Left forelimb (tissue), 1 donor: ENCODE results near the gene CNGA1.
A peak's percentile ranks its signal among the peaks of the same experiment; 100 is the strongest.

Experiments used
- DNase-seq: peaks from one replicate; pipeline ENCODE4 v3.0.0-alpha.2; 2018; ENCODE audit warnings: low spot score

Gene CNGA1

DNA sequence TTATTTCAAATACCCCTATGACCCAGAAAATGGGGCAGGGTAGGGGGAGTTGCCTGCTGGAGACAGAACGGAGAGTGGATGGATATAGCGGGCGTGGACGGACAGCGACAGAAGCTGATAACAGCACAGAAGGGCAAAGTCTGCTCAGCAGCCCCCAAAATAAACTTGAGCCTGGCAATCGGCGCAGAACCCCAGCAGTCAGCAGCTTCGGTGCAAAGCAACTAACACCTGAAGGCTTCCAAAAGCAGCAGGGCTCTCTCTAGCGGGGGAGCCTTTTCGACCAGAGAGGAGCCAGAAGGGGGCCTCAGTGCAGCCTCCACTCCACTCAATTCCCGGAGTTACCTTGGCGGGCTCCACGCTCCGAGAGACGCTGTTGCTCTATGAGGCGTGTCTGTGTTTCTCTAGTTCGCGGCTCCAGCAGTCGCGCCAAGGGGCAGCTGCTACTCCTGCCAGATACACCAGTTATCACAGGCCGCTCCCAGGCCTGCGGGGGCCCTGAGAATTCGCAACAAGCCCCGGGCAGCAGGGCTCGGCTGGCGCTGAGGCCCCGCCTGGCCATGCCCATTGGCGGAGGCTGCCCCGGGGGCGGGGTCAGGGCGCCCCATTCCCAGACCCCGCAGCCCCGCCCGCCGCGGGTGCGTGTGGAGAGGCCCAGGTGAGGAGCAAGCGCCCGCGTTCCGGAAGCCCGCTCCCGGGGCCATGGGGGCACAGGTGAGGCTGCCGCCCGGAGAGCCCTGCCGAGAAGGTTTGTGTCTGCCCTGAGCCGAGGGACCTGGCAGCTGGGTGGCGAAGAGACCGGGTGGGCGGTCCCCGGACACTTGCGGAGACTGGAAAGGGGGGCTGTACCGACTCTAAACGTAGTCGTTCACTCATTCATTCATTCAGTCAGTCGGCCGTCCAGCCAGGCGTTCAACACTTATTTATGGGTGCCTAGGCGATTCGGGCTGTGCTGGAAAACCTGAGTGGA, at the start of gene CNGA1, which contains the start of gene NIPAL1:
TSS of gene CNGA1 (minus strand) at position 541 of the 967 bp plus-strand sequence. CDS start 63,992 bp downstream, outside the sequence.
TSS of gene NIPAL1 (plus strand) at position 632 of the 967 bp plus-strand sequence. CDS start at position 700, 68 bp downstream.
- peak; percentile 76 for DNase-seq

GRCh38 chr4:48065587-48066052, 49.1 kb upstream of the CNGA1 start:
- no peak for DNase-seq

GRCh38 chr4:48064349-48064748, 47.9 kb upstream of the CNGA1 start:
- no peak for DNase-seq

DNA sequence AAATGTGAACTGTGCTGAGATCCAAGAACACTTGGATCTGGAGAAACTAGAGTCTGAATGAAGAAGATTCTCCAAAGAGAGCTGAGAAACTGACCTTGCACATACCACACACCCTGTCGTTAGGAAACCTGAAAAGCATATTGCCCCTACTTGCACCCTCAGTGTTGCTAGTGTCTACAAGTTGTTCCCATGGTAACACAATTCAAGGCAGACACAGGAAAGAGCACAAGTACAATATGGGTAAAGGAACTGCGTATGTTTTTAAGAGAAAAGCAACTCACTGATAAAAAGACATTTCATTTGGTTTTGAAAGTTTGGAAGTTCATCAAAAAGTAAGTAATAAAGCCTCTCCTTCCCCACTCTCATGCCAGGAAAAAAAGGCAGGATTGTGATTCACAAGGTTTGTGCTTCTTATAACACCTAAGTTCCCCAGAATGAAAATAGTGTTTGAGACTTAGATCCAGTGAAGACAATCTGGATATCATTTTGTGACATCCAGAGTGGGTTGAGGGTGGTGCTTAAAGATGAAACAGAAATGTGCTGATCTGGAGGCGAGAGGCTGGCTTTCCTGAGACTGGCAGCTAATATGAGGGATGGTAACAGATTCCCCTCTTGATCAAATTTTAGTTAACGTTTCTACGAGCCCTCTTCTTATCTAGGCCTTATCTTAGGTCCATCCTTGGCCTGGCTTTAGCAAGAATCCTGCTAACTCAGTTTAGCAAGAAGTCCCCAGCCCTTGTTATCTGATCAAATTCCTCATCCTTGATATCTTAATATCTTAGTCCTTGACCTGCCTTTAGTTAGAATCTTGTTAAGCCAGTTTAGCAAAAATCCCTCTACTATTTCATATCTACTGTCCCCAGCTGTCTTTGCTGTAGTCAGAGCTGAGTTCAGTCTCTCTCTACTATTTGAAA, 42.4 kb upstream of the CNGA1 start:
- DNase-seq, result no peak

GRCh38 chr4:48051078-48051477, 34.6 kb upstream of the CNGA1 start:
- no peak for DNase-seq

DNA sequence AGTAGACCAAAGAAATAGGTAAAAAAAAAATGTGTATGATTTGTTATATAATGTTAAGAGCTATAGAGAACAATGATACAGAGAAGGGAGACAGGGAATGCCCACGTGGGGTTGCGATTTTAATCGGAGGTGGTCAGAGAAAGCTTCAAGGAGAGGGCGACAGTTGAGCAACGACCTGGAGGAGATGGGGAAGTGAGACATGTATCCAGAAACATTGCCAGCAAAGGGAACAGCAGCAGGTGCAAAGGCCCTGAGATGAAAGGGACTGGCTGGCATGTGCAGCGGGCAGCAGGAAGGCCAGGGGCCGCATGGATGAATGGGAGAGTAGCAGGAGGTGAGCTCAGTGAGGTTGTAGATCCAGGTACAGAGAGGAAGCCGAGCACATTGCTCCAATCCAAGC, 33.0 kb upstream of the CNGA1 start:
- no peak for DNase-seq

DNA sequence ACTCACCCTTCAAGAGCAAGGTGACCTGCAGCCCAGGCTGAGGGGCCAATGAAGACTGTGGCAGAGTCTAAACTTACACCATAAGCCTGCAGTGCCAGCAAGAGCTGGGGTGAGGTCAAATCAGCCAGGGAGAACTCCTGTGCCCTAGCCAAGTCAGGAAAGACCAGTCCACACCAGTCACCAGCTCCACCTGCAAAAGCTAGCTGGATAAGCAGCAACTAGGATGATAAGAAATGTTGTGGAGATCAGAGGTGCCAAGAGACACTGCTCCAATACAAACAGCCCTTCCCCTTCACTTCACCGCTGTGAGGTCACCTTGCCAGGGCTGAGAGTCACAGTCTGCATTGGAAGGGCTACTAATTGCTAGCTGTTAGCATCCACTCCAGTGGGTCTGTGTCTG, 31.4 kb upstream of the CNGA1 start:
- DNase-seq, result no peak

GRCh38 chr4:48047421-48047844, 31.0 kb upstream of the CNGA1 start:
- no peak for DNase-seq

DNA sequence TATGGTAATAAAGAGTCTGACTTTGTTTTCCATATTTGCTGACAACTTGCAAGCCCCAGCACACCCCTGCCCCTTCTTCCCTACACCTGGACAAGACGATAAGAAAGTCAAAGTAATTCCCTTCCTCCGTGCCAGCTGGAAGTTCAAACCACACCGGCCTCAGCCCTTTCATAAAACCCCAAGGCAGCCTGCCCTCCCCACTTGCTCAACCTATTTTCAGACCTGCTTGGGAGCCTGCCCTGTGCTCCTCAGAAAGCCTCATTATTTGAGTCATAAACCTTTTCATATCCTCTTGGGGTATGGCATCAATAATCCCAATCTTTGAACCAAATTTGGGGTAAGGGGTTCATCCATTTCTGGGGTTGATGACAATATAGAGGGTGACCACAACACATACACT, 29.6 kb upstream of the CNGA1 start:
- DNase-seq, result no peak

GRCh38 chr4:48044298-48044697, 27.8 kb upstream of the CNGA1 start:
- no peak for DNase-seq

DNA sequence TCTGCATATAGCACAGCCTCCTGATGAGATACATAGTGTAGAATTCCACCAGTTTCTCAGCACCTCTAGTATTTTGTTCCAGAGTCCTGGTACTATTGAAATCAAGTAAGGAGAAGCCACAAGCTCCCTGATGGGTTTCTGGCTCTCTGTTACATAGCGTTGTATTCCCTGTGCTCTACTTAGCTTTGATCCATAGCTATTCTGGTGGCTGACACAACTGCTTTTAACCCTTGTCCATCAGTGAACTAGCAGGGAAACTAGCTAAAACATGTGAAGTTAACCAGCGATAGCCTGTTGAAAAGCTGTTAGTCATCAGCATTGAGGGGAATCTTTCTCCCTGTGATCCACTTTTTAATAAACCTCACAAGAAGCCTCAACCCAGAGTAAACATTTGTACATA, 27.0 kb upstream of the CNGA1 start:
- no peak for DNase-seq

DNA sequence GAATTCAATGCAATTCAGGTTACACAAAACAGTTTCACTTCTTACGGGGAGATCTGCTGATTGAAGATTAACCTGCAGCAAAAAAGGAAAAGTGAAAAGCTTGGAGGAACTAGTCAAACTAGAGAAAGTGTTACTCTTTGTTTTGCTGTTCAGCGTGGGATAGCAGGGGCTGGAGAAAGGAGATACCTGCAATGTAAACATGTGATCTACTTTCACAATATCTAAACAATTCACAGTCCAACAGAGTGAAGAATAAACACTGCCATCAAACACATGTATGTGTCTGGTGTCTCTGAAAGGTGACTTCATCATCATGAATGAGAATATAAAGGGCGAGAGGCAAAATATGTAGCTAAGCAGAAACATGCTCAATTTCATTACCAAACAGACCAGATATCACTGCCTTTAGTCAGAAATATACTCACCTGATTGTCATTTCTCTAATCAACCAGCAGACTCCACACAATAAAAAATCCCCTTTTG, 26.5 kb upstream of the CNGA1 start:
- no peak for DNase-seq

DNA sequence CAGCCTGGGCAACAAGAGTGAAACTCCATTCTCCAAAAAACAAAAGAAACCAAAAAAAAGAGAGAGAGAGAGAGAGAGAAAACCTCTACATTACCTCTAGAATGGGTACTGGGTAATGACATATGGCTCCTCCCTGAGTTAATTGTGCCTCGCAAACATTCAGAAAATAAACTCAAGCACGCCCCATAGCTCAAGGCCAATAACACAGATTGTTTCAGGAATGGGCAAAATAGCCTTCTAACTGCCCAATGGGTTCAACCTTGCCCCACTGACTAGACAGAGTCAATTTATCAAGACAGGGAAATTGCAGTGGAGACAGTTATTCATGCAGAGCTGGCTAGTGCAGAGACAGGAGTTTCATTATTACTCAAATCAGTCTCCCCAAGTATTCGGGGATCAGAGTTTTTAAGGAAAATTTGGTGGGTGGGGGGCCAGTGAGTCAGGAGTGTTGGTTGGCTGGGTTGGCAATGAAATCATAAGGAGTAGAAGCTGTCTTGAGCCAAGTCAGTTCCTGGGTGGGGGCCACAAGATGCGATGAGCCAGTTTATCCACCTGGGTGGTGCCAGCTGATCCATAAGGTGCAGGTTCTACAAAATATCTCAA, 25.2 kb upstream of the CNGA1 start:
- DNase-seq, result no peak

- DNase-seq, result no peak
These were observed 23.1 kb upstream of the CNGA1 start for GRCh38 chr4:48039561-48039960.

- DNase-seq, result no peak
These were observed 22.2 kb upstream of the CNGA1 start for GRCh38 chr4:48038666-48039065.

DNA sequence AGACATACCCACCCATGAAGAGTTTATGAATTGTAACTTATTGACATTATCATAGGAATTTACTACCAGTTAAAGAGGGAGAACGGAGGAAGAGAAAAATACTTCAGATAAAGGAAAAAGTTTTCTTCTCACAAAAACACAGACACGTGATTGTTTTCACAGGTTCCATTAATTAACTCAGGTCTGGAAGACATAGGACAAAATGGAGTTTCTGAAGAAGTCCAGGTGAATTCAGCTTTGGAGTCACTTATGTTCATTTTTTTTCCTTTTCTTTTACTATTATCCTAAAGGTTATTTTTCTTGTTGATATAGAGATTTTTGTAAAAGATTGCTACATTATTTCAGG, 20.6 kb upstream of the CNGA1 start:
- no peak for DNase-seq

DNA sequence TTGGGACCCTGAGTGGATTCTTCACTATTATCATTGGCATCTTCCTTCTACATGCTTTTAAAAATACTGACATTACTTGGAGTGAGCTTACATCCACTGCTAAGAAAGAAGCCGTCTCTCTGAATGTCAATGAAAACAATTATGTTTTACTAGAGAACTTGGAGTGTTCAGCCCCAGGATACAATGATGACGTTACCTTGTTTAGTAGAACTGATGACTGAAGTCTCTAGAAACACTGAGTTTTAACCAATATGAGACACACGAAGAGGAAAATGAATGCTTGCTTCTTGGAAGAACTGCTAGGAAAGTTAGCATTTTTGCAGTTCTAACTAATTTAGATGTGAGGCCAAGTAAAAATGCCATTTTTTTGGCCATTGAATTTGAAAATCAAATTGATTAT, 19.5 kb upstream of the CNGA1 start:
- no peak for DNase-seq

DNA sequence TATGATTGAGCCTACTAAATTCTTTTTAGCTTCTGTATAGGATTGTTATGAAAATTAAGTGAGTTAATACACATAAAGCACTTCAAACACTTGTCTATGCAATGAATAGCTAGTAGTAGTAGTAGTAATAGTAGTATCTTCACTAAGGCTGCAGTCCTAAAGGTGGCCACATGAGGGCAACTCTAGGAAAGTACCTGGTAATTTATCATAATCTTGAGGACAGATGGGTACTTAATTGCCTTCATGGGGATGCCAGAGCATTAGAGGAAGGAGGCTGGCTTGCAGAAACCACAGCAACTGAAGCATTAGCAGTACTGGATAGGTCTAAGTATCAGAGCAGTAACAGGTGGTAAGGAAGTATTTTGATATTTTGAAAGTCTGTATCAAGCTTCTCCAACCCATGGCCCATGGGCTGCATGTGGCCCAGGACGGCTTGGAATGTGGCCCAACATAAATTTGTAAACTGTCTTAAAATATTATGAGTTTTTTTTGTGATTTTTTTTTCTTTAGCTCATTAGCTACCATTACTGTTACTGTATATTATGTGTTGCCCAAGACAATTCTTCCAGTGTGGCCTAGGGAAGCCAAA, 17.4 kb upstream of the CNGA1 start:
- no peak for DNase-seq

DNA sequence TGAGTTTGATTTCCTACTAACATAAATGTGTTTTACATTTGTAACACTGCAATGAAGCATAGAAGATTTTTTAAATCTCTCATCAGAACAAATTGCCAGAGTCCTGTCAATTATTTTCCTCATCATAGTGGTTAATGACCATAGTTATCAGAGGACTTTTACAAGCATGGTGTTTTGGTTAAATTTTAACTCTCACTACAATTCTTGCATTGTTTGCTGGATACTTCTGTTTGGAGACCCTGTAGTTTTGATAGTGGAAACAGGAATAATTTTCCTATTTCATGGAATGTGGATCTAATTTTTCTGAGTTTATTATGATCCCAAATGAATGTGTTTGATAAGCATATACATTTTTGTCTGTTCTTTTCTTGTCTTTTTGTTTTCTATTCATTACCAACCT, 16.9 kb upstream of the CNGA1 start:
- DNase-seq, result no peak

GRCh38 chr4:48032721-48033120, 16.2 kb upstream of the CNGA1 start:
- no peak for DNase-seq

- DNase-seq, result no peak
These were observed 15.5 kb upstream of the CNGA1 start for GRCh38 chr4:48031802-48032525.
